SU-DHL-6 (cell line): Measurements from ENCODE around the gene PSMC2.

Experiments used
- CTCF ChIP-seq: fragments of 200-600 bp; sonication (generic); IDR thresholded peaks from one replicate; pipeline ENCODE4 v1.5.1; 2017; ENCODE audit warnings: antibody characterized with exemption, mild to moderate bottlenecking, low read length, moderate library complexity; ENCODE audit not compliant: insufficient read depth, poor library complexity, severe bottlenecking
- EZH2phosphoT487 ChIP-seq: fragments of 200-600 bp; sonication (generic), shearing (Covaris generic); conservative IDR thresholded peaks from 2 replicates; pipeline ENCODE4 v1.6.1; 2018; ENCODE audit warnings: mild to moderate bottlenecking, antibody characterized with exemption, low read length, moderate library complexity, mixed read lengths

GRCh38 chr7:103369432-103369831 lies 22.0 kb downstream of the PSMC2 start:
- TF ChIP-seq CTCF (no peak), EZH2phosphoT487 (no peak)
